ENCODE results near the gene TOP2A. TPM values are rescaled to one million over a fixed set of nuclear protein-coding genes. Genes with fewer than 3 reads are reported as not detected.

TOP2A gene
- total RNA-seq, 1 experiment from 2014 or later = 230 TPM

DNA sequence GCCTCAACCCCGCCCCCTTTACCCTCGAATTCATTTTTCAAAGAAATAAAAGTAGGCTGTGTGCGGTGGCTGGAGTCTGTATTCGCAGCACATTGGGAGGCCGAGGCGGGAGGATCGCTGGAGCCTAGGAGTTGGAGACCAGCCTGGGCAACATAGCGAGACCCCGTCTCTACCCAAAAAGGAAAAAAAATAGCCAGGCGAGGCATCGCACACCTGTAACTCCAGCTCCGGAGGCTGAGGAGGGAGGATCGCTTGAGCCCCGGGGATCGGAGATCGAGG lies 671 bp upstream of the TOP2A start:
- H2BK5ac ChIP-seq (ENCODE audit: insufficient read length, low read length) = no peak overlapping the region
- TF ChIP-seq, protein P1, sequence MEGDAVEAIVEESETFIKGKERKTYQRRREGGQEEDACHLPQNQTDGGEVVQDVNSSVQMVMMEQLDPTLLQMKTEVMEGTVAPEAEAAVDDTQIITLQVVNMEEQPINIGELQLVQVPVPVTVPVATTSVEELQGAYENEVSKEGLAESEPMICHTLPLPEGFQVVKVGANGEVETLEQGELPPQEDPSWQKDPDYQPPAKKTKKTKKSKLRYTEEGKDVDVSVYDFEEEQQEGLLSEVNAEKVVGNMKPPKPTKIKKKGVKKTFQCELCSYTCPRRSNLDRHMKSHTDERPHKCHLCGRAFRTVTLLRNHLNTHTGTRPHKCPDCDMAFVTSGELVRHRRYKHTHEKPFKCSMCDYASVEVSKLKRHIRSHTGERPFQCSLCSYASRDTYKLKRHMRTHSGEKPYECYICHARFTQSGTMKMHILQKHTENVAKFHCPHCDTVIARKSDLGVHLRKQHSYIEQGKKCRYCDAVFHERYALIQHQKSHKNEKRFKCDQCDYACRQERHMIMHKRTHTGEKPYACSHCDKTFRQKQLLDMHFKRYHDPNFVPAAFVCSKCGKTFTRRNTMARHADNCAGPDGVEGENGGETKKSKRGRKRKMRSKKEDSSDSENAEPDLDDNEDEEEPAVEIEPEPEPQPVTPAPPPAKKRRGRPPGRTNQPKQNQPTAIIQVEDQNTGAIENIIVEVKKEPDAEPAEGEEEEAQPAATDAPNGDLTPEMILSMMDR (conservative IDR thresholded peaks at IDR 0.05) = no peak
- H3T11ph ChIP-seq (ENCODE audit: low read length) = no peak overlapping the region
- Mint-ChIP-seq H3K4me1 (peaks cover 33 to 36% of the 10 kb centered on the region in 2 experiments), H3K4me3 (peak overlapping the region; percentile 97 to 99), H3K27me3 (ENCODE audit: low read depth) (no peaks in the 10 kb centered on the region), H3K27ac (peak overlapping the region in 1 of 3 experiments; percentile 98; a peak in 3 of 7 replicates), H3K9me3 (peaks cover 0 to 2% of the 10 kb centered on the region in 2 experiments; a peak in 1 of 5 replicates), H3K36me3 (ENCODE audit: insufficient read depth in 1 of 3, low read depth in 3 of 3) (peaks cover 21 to 26% (median 22%) of the 10 kb centered on the region in 3 experiments)
- H2BK15ac ChIP-seq (ENCODE audit: low read depth, low read length) = no peak overlapping the region
- no peak overlapping the region for H3K9ac ChIP-seq (ENCODE audit: extremely low read depth, insufficient read length, low read length)
- H3K27me3 ChIP-seq (ENCODE audit: insufficient read depth, low read length) = no peaks in the 10 kb centered on the region
- no peak overlapping the region for H4K8ac ChIP-seq (replicated peaks; ENCODE audit: insufficient read length, low read depth, low read length)
- H4K91ac ChIP-seq (ENCODE audit: insufficient read length, low read depth, low read length) = no peak overlapping the region
- no peaks in the 10 kb centered on the region for H3K9me3 ChIP-seq (ENCODE audit: control insufficient read depth, low read depth, low read length)
- H4K5ac ChIP-seq (ENCODE audit: insufficient read length, low read depth, low read length) = no peak overlapping the region
- H3K4me2 ChIP-seq (ENCODE audit: insufficient read depth, insufficient read length, low read length) = peak overlapping the region; percentile 58
- H3K14ac ChIP-seq (ENCODE audit: insufficient read depth, low read length) = no peak overlapping the region
- H3K4me1 ChIP-seq (ENCODE audit: insufficient read depth, low read length) = no peaks in the 10 kb centered on the region; the same call in 1 of the 2 replicates
- no peak overlapping the region for H2AFZ ChIP-seq (ENCODE audit: low read length)
- H2AK5ac ChIP-seq (ENCODE audit: insufficient read length, low read length) = no peak overlapping the region
- no CpG with 5 or more reads among the region's 16 CpGs for WGBS (ENCODE audit: extremely low coverage, insufficient read length, low lambda C conversion rate)
- no peak overlapping the region for H2BK120ac ChIP-seq (ENCODE audit: low read depth, low read length, poor library complexity, severe bottlenecking)
- H4K20me1 ChIP-seq (ENCODE audit: control insufficient read depth, insufficient read depth, insufficient read length) = no peaks in the 10 kb centered on the region
- DNase-seq = no peak
- no peaks in the 10 kb centered on the region for H3K79me1 ChIP-seq (ENCODE audit: insufficient read depth, low read depth, low read length, poor library complexity, severe bottlenecking)
- peaks cover 5% of the 10 kb centered on the region; the same call in 1 of the 2 replicates for H3K79me2 ChIP-seq (ENCODE audit: insufficient read depth, low read length)
- H3K18ac ChIP-seq (ENCODE audit: insufficient read length, low read depth, low read length) = peak overlapping the region; percentile 19
- no peak overlapping the region for H2BK12ac ChIP-seq (ENCODE audit: insufficient read length, low read depth, low read length)
- H3K4ac ChIP-seq (ENCODE audit: low read depth, low read length) = no peak overlapping the region
- no peak overlapping the region for H3K56ac ChIP-seq (ENCODE audit: insufficient read length, low read depth, low read length)
- H3K23me2 ChIP-seq (ENCODE audit: insufficient read length, low read depth, low read length, poor library complexity, severe bottlenecking) = peaks cover 9% of the 10 kb centered on the region
- H3K23ac ChIP-seq (ENCODE audit: insufficient read length, low read depth, low read length) = no peak overlapping the region
- H3K27ac ChIP-seq (ENCODE audit: insufficient read length, low read depth, low read length) = no peak overlapping the region
- H2BK20ac ChIP-seq (ENCODE audit: low read depth, low read length, poor library complexity, severe bottlenecking) = no peak overlapping the region
